HG02938 (cell line): ENCODE data around the gene B3GLCT.
"Not testable (repeated sequence)": the region's sequence is repeated elsewhere in the genome, so short reads cannot be mapped to it uniquely, and the experiment has no call there.

Experiments used
- ATAC-seq: cut with Tn5 transposase; IDR thresholded peaks from one replicate; pipeline ENCODE4 v1.9.1; 2021; ENCODE audit warnings: mild to moderate bottlenecking, moderate library complexity; ENCODE audit not compliant: unreplicated experiment

Gene B3GLCT

GRCh38 chr13:31339616-31340015, 139.8 kb downstream of the B3GLCT start:
- ATAC-seq: not testable (repeated sequence)

GRCh38 chr13:31340848-31341247, 141.1 kb downstream of the B3GLCT start:
- ATAC-seq: not testable (repeated sequence)

GRCh38 chr13:31346891-31347290, 147.1 kb downstream of the B3GLCT start:
- no peak for ATAC-seq

- ATAC-seq: no peak
Observed at GRCh38 chr13:31349156-31349555, 149.4 kb downstream of the B3GLCT start.

- ATAC-seq: no peak
Observed at GRCh38 chr13:31350560-31350959, 150.8 kb downstream of the B3GLCT start.

- ATAC-seq: no peak
Observed at GRCh38 chr13:31351376-31351775, 151.6 kb downstream of the B3GLCT start.

- no peak for ATAC-seq
Observed at GRCh38 chr13:31352467-31352866, 152.7 kb downstream of the B3GLCT start.

GRCh38 chr13:31355001-31355400, 155.2 kb downstream of the B3GLCT start:
- no peak for ATAC-seq

GRCh38 chr13:31356991-31357390, 157.2 kb downstream of the B3GLCT start:
- no peak for ATAC-seq

GRCh38 chr13:31357581-31357980, 157.8 kb downstream of the B3GLCT start:
- ATAC-seq: no peak

GRCh38 chr13:31361673-31362072, 161.9 kb downstream of the B3GLCT start:
- ATAC-seq: no peak

- no peak for ATAC-seq
Observed at GRCh38 chr13:31365630-31366029, 165.9 kb downstream of the B3GLCT start.

GRCh38 chr13:31367410-31367809, 167.6 kb downstream of the B3GLCT start:
- no peak for ATAC-seq

GRCh38 chr13:31369213-31369612, 169.4 kb downstream of the B3GLCT start:
- no peak for ATAC-seq

- ATAC-seq: no peak
Observed at GRCh38 chr13:31372454-31372853, 172.7 kb downstream of the B3GLCT start.

- no peak for ATAC-seq
Observed at GRCh38 chr13:31374682-31375081, 174.9 kb downstream of the B3GLCT start.

- peak; percentile 68 for ATAC-seq
Observed at GRCh38 chr13:31377946-31378345, 178.2 kb downstream of the B3GLCT start.

GRCh38 chr13:31380715-31381114, 180.9 kb downstream of the B3GLCT start:
- no peak for ATAC-seq
